Activated CD4-positive, alpha-beta memory T cell treated with anti-CD3 and anti-CD28 coated beads, Interleukin-2, amount 10 ng/mL, durations not matched to agents 7 days and 5 days (primary cell): Measurements from ENCODE around the gene PGP. TPM values are rescaled to one million over a fixed set of nuclear protein-coding genes. Genes with fewer than 3 reads are reported as not detected.
"Not testable (repeated sequence)": the region's sequence is repeated elsewhere in the genome, so short reads cannot be mapped to it uniquely, and the experiment has no call there.

ENCODE experiments used
- CTCF ChIA-PET: fragments of 350-600 bp; sonication (Branson Sonifier 250); formaldehyde crosslinking; loops from one replicate; lab custom pipeline; 2021; ENCODE audit warnings: antibody characterized with exemption, inconsistent platforms; lab: Charles Lee
- POLR2A ChIA-PET: fragments of 350-600 bp; sonication (Branson Sonifier 250); formaldehyde crosslinking; loops from one replicate; lab custom pipeline; 2021; ENCODE audit warnings: antibody characterized with exemption; lab: Charles Lee
- DNase-seq: peaks from one replicate; pipeline ENCODE4 v3.0.0-alpha.2; 2020
- H3K27ac Mint-ChIP-seq: one replicate; pipeline ENCODE4 v1.8.0; 2021; ENCODE audit warnings: mild to moderate bottlenecking, mixed read lengths
- H3K27me3 Mint-ChIP-seq: one replicate; pipeline ENCODE4 v1.8.0; 2021; ENCODE audit warnings: mixed read lengths
- H3K36me3 Mint-ChIP-seq: one replicate; pipeline ENCODE4 v1.8.0; 2021; ENCODE audit warnings: low read depth, mixed read lengths
- H3K4me1 Mint-ChIP-seq: one replicate; pipeline ENCODE4 v1.8.0; 2021; ENCODE audit warnings: mixed read lengths
- H3K4me3 Mint-ChIP-seq: one replicate; pipeline ENCODE4 v1.8.0; 2021; ENCODE audit warnings: mild to moderate bottlenecking, mixed read lengths
- H3K9me3 Mint-ChIP-seq: one replicate; pipeline ENCODE4 v1.8.0; 2021; ENCODE audit warnings: mixed read lengths
- total RNA-seq, 2 experiments: library from RNA; stranded (reverse); gene quantifications; one replicate each; pipeline ENCODE4 v1.2.3, GENCODE V29; 2021

Gene PGP
- total RNA-seq, 2 experiments from 2014 or later, result 17.9 to 19.2 TPM

GRCh38 chr16:2209258-2210008 lies 5.2 kb downstream of the PGP start:
- H3K4me3 Mint-ChIP-seq, result no peak overlapping the region
- peaks cover 29% of the 10 kb centered on the region for H3K36me3 Mint-ChIP-seq
- H3K9me3 Mint-ChIP-seq, result no peaks in the 10 kb centered on the region
- no peaks in the 10 kb centered on the region for H3K27me3 Mint-ChIP-seq
- ChIA-PET CTCF (no interaction called here), POLR2A (interaction anchor here (0.6 to 2.8 kb wide), 2 partner anchors 9 to 55 kb away, joined by 3 to 11 read pairs; partner anchors contain the start of gene TRAF7)
- no peak overlapping the region for H3K27ac Mint-ChIP-seq
- peaks cover 44% of the 10 kb centered on the region for H3K4me1 Mint-ChIP-seq
- no peak for DNase-seq

DNA sequence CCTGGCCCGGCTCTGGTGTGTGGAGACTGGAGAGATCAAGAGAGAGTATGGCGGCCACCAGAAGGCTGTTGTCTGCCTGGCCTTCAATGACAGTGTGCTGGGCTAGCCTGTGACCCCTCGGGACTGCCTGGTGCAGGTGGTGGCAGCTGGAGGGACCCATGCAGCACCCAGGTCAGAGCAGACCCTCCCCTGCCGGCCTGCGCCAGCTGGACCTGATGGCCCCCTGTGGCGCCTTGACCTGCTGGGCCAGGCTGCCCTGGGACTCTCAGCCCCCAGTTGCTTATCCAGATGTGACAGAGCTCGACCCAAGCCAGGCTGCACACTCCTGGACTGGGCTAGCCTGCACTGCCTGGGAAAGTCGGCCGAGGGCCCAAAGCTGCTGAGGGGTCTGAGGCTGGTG lies 5.9 kb downstream of the PGP start:
- no peak overlapping the region for H3K27ac Mint-ChIP-seq
- no peaks in the 10 kb centered on the region for H3K9me3 Mint-ChIP-seq
- ChIA-PET CTCF (no interaction called here), POLR2A (interaction anchor here (2.8 kb wide), 1 partner anchor 54 kb away, joined by 11 read pairs; the partner anchor contains the start of gene TRAF7)
- H3K4me3 Mint-ChIP-seq, result no peak overlapping the region
- DNase-seq, result no peak
- peaks cover 29% of the 10 kb centered on the region for H3K36me3 Mint-ChIP-seq
- peaks cover 46% of the 10 kb centered on the region for H3K4me1 Mint-ChIP-seq
- H3K27me3 Mint-ChIP-seq, result no peaks in the 10 kb centered on the region

- Mint-ChIP-seq H3K27ac (no peak overlapping the region), H3K9me3 (no peaks in the 10 kb centered on the region), H3K4me3 (no peak overlapping the region), H3K36me3 (peaks cover 27% of the 10 kb centered on the region), H3K27me3 (no peaks in the 10 kb centered on the region), H3K4me1 (peaks cover 44% of the 10 kb centered on the region)
- POLR2A ChIA-PET, result interaction anchor here (2.8 kb wide), 1 partner anchor 54 kb away, joined by 11 read pairs; the partner anchor contains the start of gene TRAF7
- CTCF ChIA-PET, result no interaction called here
- DNase-seq, result no peak
Measured at GRCh38 chr16:2208308-2208707, 6.3 kb downstream of the PGP start.

GRCh38 chr16:2207872-2208271 lies 6.8 kb downstream of the PGP start:
- POLR2A ChIA-PET, result interaction anchor here (2.8 kb wide), 2 partner anchors 43 to 54 kb away, joined by 10 to 11 read pairs; partner anchors contain the start of genes ECI1 and TRAF7
- H3K4me3 Mint-ChIP-seq, result peak overlapping the region; percentile 9

DNA sequence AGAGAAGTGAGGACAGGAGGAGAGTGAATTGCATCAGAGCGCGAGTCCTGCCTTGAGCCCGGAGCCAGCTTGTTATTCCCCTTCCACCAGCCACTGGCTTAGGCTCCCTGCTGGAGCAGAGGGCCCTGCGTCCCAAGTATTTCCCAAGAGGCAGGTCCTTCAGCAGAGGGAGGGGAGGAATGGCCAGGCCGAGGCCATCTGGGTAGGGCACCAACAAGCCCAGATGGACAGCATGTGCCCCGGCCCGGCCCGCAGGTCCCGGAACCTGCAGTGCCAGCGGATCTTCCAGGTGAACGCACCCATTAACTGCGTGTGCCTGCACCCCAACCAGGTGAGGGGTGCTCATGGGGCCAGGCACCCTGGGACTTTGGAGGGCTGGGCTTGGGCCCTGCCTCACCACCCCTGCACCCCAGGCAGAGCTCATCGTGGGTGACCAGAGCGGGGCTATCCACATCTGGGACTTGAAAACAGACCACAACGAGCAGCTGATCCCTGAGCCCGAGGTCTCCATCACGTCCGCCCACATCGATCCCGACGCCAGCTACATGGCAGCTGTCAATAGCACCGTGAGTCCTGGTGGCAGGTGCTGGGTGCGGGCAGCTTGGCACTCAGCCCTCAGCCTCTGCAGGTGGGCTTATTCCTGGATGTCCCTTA lies 7.7 kb downstream of the PGP start:
- H3K36me3 Mint-ChIP-seq, result peaks cover 22% of the 10 kb centered on the region
- peaks cover 4% of the 10 kb centered on the region for H3K27me3 Mint-ChIP-seq
- ChIA-PET CTCF (interaction anchor here (0.9 to 1.0 kb wide), 3 partner anchors 8 to 52 kb away, joined by 3 read pairs; partner anchors contain the start of gene PGP), POLR2A (interaction anchor here (1.0 to 4.7 kb wide), 7 partner anchors 9 to 211 kb away, joined by 3 to 43 read pairs (median 10); partner anchors contain the start of genes E4F1, ECI1, PGP and TRAF7)
- peak overlapping the region; percentile 73 for H3K4me3 Mint-ChIP-seq
- no peaks in the 10 kb centered on the region for H3K9me3 Mint-ChIP-seq
- H3K4me1 Mint-ChIP-seq, result peaks cover 32% of the 10 kb centered on the region
- no peak for DNase-seq
- H3K27ac Mint-ChIP-seq, result peak overlapping the region; percentile 72

More at GRCh38 chr16:2207872-2208271, 6.8 kb downstream of the PGP start:
- H3K9me3 Mint-ChIP-seq, result no peaks in the 10 kb centered on the region
- no peaks in the 10 kb centered on the region for H3K27me3 Mint-ChIP-seq
- no peak for DNase-seq
- H3K27ac Mint-ChIP-seq, result peak overlapping the region; percentile 20
- H3K36me3 Mint-ChIP-seq, result peaks cover 25% of the 10 kb centered on the region
- peaks cover 40% of the 10 kb centered on the region for H3K4me1 Mint-ChIP-seq
- CTCF ChIA-PET, result no interaction called here

GRCh38 chr16:2206420-2206779 lies 8.2 kb downstream of the PGP start:
- Mint-ChIP-seq H3K27me3 (peaks cover 6% of the 10 kb centered on the region), H3K4me3 (peak overlapping the region; percentile 73), H3K27ac (peak overlapping the region; percentile 72), H3K36me3 (peaks cover 19% of the 10 kb centered on the region), H3K4me1 (peaks cover 30% of the 10 kb centered on the region), H3K9me3 (no peaks in the 10 kb centered on the region)
- no peak for DNase-seq
- CTCF ChIA-PET, result interaction anchor here (0.9 to 1.0 kb wide), 2 partner anchors 8 to 52 kb away, joined by 3 read pairs; partner anchors contain the start of gene PGP
- POLR2A ChIA-PET, result interaction anchor here (1.0 to 4.7 kb wide), 10 partner anchors 9 to 211 kb away, joined by 3 to 43 read pairs (median 4); partner anchors contain the start of genes E4F1, ECI1, PGP and TRAF7

GRCh38 chr16:2205967-2206313 lies 8.7 kb downstream of the PGP start:
- ChIA-PET POLR2A (interaction anchor here (1.0 to 4.7 kb wide), 13 partner anchors 10 to 241 kb away, joined by 3 to 43 read pairs (median 3); partner anchors contain the start of genes E4F1, ECI1, PGP and RPS2), CTCF (interaction anchor here (0.9 to 1.0 kb wide), 2 partner anchors 51 to 296 kb away, joined by 3 read pairs; no protein-coding TSS in a partner anchor)
- Mint-ChIP-seq H3K9me3 (no peaks in the 10 kb centered on the region), H3K36me3 (peaks cover 19% of the 10 kb centered on the region), H3K27ac (peak overlapping the region; percentile 72), H3K4me1 (peaks cover 30% of the 10 kb centered on the region), H3K27me3 (peaks cover 6% of the 10 kb centered on the region), H3K4me3 (peak overlapping the region; percentile 73)
- DNase-seq, result no peak

DNA sequence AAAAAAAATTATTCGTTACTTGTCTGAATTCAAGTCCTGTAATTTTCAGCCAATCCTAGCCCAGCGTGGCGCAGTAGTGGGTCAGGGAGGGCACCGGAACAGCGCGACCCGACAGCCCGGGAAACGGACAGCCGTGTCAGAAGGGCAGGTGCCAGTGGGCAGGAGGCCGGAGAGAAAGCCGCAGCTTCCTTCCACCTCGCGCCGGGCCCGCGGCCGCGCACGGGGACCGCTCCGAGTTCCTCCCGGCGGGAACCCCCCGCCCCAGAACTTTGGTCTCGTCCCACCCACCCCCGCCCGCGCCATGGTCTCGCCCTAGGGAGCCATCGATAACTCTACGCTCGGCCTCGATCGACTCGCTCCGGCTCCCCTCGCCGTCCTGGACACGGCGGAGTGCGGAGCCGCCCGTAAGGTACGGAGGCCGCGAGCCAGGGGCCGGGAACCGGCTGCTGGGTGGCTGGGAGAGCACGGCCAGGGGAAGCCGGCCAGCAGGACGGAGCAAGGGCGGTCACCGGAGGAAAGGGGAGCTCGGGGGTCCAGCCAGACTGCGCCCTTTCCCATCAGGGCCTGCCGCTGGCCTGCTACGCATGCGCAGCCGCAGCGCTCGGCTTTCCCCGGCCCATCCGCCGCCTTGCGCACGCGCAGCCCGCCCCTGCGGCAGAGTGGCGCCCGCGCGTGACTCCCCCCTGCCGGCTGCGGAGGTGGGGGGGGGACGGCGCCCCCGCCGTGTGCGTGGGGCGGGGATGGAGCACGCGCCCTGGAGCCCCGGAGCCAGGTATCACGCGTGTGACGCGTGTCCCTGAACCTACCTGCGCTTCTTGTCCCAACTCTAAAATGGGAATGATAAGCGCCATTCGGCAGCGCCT lies 9.3 kb downstream of the PGP start, which contains the start of gene MLST8:
Gene MLST8 (plus strand): TSS at position 351 of the 863 bp plus-strand sequence. CDS start 632 bp downstream, outside the sequence.
- Mint-ChIP-seq H3K4me1 (peaks cover 30% of the 10 kb centered on the region), H3K9me3 (no peaks in the 10 kb centered on the region), H3K27ac (peak within 1 kb of the TSS; percentile 73), H3K4me3 (peak within 1 kb of the TSS; percentile 73), H3K27me3 (peaks cover 9% of the 10 kb centered on the region), H3K36me3 (peaks cover 19% of the 10 kb centered on the region)
- ChIA-PET CTCF (interaction anchor here (1.0 kb wide), 1 partner anchor 296 kb away, joined by 3 read pairs; no protein-coding TSS in a partner anchor), POLR2A (interaction anchor here (1.0 to 4.7 kb wide), 12 partner anchors 10 to 240 kb away, joined by 3 to 43 read pairs (median 4); partner anchors contain the start of genes E4F1, ECI1, PGP and RPS2)
- DNase-seq, result peak; percentile 91

- peaks cover 19% of the 10 kb centered on the region for H3K36me3 Mint-ChIP-seq
- peaks cover 30% of the 10 kb centered on the region for H3K4me1 Mint-ChIP-seq
- peak overlapping the region; percentile 28 for H3K27ac Mint-ChIP-seq
- no peak for DNase-seq
- peaks cover 11% of the 10 kb centered on the region for H3K27me3 Mint-ChIP-seq
- ChIA-PET POLR2A (interaction anchor here (1.2 to 4.7 kb wide), 7 partner anchors 10 to 239 kb away, joined by 3 to 43 read pairs (median 6); partner anchors contain the start of genes PGP, RPS2 and TRAF7), CTCF (interaction anchor here (0.8 to 1.0 kb wide), 2 partner anchors 10 to 297 kb away, joined by 3 to 4 read pairs; no protein-coding TSS in a partner anchor)
- peak overlapping the region; percentile 73 for H3K4me3 Mint-ChIP-seq
- H3K9me3 Mint-ChIP-seq, result no peaks in the 10 kb centered on the region
Measured at GRCh38 chr16:2204416-2205103, 10.1 kb downstream of the PGP start.

DNA sequence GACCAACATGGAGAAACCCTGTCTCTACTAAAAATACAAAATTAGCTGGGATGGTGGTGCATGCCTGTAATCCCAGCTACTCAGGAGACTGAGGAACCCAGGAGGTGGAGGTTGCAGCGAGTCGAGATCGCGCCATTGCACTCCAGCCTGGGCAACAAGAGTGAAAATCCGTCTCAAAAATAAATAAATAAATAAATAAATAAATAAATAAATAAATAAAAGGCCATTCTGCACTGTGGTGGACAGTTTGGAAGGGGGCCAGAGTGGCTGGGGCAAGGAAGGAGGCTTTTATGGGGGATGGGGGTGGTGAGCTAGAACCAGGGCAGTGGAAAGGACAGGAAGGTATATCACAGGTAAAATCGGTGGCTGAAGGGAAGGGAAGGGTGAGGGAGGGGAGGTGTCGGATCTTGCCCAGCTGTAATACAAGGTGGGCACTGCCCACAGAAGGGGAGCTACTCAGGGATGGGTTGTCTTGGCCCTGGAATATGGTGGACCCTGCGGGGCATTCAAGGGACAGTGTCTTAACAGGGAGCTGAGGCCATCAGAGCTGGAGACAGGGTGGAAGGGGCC lies 11.4 kb downstream of the PGP start:
- not testable (repeated sequence) for H3K27ac Mint-ChIP-seq, H3K9me3 Mint-ChIP-seq, DNase-seq
- POLR2A ChIA-PET, result interaction anchor here (3.6 to 4.7 kb wide), 3 partner anchors 9 to 48 kb away, joined by 18 to 43 read pairs (median 38); partner anchors contain the start of genes PGP and TRAF7
- Mint-ChIP-seq H3K4me1 (peaks cover 30% of the 10 kb centered on the region), H3K36me3 (peaks cover 16% of the 10 kb centered on the region), H3K4me3 (peak overlapping the region; percentile 56), H3K27me3 (peaks cover 21% of the 10 kb centered on the region)
- CTCF ChIA-PET, result interaction anchor here (0.7 kb wide), 1 partner anchor 48 kb away, joined by 3 read pairs; the partner anchor contains the start of gene TRAF7

GRCh38 chr16:2200313-2200712 lies 14.3 kb downstream of the PGP start:
- H3K27me3 Mint-ChIP-seq, result peaks cover 37% of the 10 kb centered on the region
- H3K4me3 Mint-ChIP-seq, result no peak overlapping the region
- ChIA-PET CTCF (no interaction called here), POLR2A (interaction anchor here (0.7 to 1.1 kb wide), 2 partner anchors 10 to 313 kb away, joined by 3 read pairs; partner anchors contain the start of gene ATP6V0C)
- no peak for DNase-seq
- peaks cover 9% of the 10 kb centered on the region for H3K4me1 Mint-ChIP-seq
- H3K36me3 Mint-ChIP-seq, result no peaks in the 10 kb centered on the region
- no peaks in the 10 kb centered on the region for H3K9me3 Mint-ChIP-seq
- H3K27ac Mint-ChIP-seq, result no peak overlapping the region
